ENCODE data around the gene LIM2. TPM values are rescaled to one million over a fixed set of nuclear protein-coding genes. Genes with fewer than 3 reads are reported as not detected.

The LIM2 gene
- total RNA-seq, 1 donor from 2014 or later: not detected

DNA sequence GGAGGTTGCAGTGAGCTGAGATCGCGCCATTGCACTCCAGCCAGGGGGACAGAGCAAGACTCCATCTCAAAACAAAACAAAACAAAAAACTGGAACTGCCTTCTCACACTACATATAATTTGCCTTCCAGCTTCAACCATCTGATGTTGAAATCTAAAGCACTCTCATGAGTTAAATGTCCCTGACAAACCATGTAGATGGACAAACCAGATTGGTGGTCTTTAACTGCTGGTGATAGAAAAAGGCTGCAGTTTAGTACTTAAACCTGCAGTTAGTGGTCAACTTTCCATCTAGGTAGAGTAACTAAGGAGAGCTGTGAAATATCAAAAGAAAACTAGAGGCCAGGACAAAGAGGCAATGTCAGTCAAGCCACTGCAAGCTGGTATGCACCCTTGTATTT lies 8.4 kb upstream of the LIM2 start:
- no peak overlapping the region for H3K4me3 Mint-ChIP-seq
- TF ChIP-seq, protein P1, sequence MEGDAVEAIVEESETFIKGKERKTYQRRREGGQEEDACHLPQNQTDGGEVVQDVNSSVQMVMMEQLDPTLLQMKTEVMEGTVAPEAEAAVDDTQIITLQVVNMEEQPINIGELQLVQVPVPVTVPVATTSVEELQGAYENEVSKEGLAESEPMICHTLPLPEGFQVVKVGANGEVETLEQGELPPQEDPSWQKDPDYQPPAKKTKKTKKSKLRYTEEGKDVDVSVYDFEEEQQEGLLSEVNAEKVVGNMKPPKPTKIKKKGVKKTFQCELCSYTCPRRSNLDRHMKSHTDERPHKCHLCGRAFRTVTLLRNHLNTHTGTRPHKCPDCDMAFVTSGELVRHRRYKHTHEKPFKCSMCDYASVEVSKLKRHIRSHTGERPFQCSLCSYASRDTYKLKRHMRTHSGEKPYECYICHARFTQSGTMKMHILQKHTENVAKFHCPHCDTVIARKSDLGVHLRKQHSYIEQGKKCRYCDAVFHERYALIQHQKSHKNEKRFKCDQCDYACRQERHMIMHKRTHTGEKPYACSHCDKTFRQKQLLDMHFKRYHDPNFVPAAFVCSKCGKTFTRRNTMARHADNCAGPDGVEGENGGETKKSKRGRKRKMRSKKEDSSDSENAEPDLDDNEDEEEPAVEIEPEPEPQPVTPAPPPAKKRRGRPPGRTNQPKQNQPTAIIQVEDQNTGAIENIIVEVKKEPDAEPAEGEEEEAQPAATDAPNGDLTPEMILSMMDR (IDR thresholded peaks at IDR 0.05): no peak
- no peaks in the 10 kb centered on the region for H3K27me3 Mint-ChIP-seq
- DNase-seq (no peak), ATAC-seq (ENCODE audit: low read depth) (no peak)
- no peaks in the 10 kb centered on the region for H3K36me3 Mint-ChIP-seq (ENCODE audit: low read depth)
- intact Hi-C loops (cut with micrococcal nuclease): no loop called here
- peaks cover 31% of the 10 kb centered on the region for H3K4me1 Mint-ChIP-seq
- no peaks in the 10 kb centered on the region for H3K9me3 Mint-ChIP-seq
- no peak overlapping the region for H3K27ac Mint-ChIP-seq
- ChIA-PET CTCF (interaction anchor here (0.7 to 3.0 kb wide), 9 partner anchors 12 to 261 kb away, joined by 3 to 13 read pairs (median 4); no protein-coding TSS in a partner anchor), POLR2A (interaction anchor here (1.1 to 3.8 kb wide), 5 partner anchors 21 to 56 kb away, joined by 4 to 64 read pairs (median 22); partner anchors contain the start of gene SIGLEC10)

GRCh38 chr19:51394050-51394836 lies 6.5 kb upstream of the LIM2 start:
- Mint-ChIP-seq H3K36me3 (ENCODE audit: low read depth) (no peaks in the 10 kb centered on the region), H3K9me3 (no peaks in the 10 kb centered on the region), H3K27me3 (no peaks in the 10 kb centered on the region), H3K27ac (peak overlapping the region; percentile 90), H3K4me1 (peaks cover 37% of the 10 kb centered on the region), H3K4me3 (peak overlapping the region; percentile 83)
- TF ChIP-seq, protein P1 (IDR thresholded peaks at IDR 0.05): no peak
- ATAC-seq (ENCODE audit: low read depth): peak; percentile 87
- ChIA-PET CTCF (interaction anchor here (0.8 to 3.0 kb wide), 4 partner anchors 24 to 263 kb away, joined by 3 to 13 read pairs (median 7); partner anchors contain the start of gene SIGLEC10), POLR2A (interaction anchor here (0.5 to 3.8 kb wide), 12 partner anchors 10 to 153 kb away, joined by 3 to 64 read pairs (median 4); partner anchors contain the start of genes CLDND2, ETFB and SIGLEC10)
- intact Hi-C loops (cut with micrococcal nuclease): loop anchor here (1.0 kb wide), 4 partner anchors 23 to 55 kb away; partner anchors contain the start of gene SIGLEC10
- peak; percentile 76 for DNase-seq

GRCh38 chr19:51392701-51393100 lies 4.9 kb upstream of the LIM2 start:
- H3K27me3 Mint-ChIP-seq: no peaks in the 10 kb centered on the region
- intact Hi-C loops (cut with micrococcal nuclease): no loop called here
- H3K27ac Mint-ChIP-seq: peak overlapping the region; percentile 62
- DNase-seq: no peak
- no peak for ATAC-seq (ENCODE audit: low read depth)
- TF ChIP-seq, protein P1 (IDR thresholded peaks at IDR 0.05): no peak
- no peaks in the 10 kb centered on the region for H3K9me3 Mint-ChIP-seq
- H3K4me3 Mint-ChIP-seq: no peak overlapping the region
- ChIA-PET POLR2A (interaction anchor here (0.7 kb wide), 1 partner anchor 48 kb away, joined by 3 read pairs; no protein-coding TSS in a partner anchor), CTCF (no interaction called here)
- no peaks in the 10 kb centered on the region for H3K36me3 Mint-ChIP-seq (ENCODE audit: low read depth)
- peaks cover 34% of the 10 kb centered on the region for H3K4me1 Mint-ChIP-seq

DNA sequence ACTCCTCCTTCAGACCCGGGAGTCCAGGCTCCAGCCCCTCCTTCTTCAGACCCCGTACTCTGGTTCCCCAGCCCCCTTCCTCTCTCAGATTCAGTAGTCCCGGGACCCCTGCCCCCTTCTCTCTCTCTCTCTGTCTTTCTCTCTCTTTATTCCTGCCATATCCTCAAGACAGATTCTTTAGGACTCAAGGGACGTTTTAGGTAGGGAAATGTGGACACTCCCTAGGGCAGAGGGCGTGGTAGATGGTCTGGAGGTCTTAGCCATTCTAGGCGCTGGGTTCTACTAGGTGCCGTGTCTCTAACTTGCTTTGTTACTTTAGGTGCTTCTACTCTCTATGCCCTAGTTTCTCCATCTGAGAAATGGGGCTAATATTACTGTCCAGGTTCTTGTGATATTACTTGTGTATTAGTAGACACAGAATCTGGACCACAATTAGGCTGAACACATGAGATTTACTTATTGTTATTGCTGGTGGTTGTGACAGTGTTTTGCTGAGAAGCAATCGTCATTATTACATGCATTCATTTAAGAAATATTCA lies 3.4 kb upstream of the LIM2 start:
- Mint-ChIP-seq H3K27ac (peak overlapping the region; percentile 41), H3K36me3 (ENCODE audit: low read depth) (no peaks in the 10 kb centered on the region), H3K9me3 (no peaks in the 10 kb centered on the region), H3K27me3 (no peaks in the 10 kb centered on the region), H3K4me1 (peaks cover 31% of the 10 kb centered on the region), H3K4me3 (no peak overlapping the region)
- intact Hi-C loops (cut with micrococcal nuclease): no loop called here
- CTCF ChIA-PET: no interaction called here
- ATAC-seq (ENCODE audit: low read depth): no peak
- TF ChIP-seq, protein P1 (IDR thresholded peaks at IDR 0.05): no peak
- POLR2A ChIA-PET: interaction anchor here (1.0 kb wide), 1 partner anchor 23 kb away, joined by 3 read pairs; no protein-coding TSS in a partner anchor
- DNase-seq: no peak

- no peaks in the 10 kb centered on the region for H3K9me3 Mint-ChIP-seq
- H3K4me3 Mint-ChIP-seq: no peak overlapping the region
- intact Hi-C loops (cut with micrococcal nuclease): no loop called here
- ChIA-PET POLR2A (no interaction called here), CTCF (interaction anchor here (0.6 kb wide), 1 partner anchor 47 kb away, joined by 3 read pairs; no protein-coding TSS in a partner anchor)
- H3K36me3 Mint-ChIP-seq (ENCODE audit: low read depth): no peaks in the 10 kb centered on the region
- H3K27me3 Mint-ChIP-seq: no peaks in the 10 kb centered on the region
- ATAC-seq (ENCODE audit: low read depth) (no peak), DNase-seq (no peak)
- TF ChIP-seq, protein P1 (IDR thresholded peaks at IDR 0.05): no peak
- H3K27ac Mint-ChIP-seq: no peak overlapping the region
- H3K4me1 Mint-ChIP-seq: peaks cover 14% of the 10 kb centered on the region
Observed at GRCh38 chr19:51389143-51389542, 1.4 kb upstream of the LIM2 start.

Measured in activated B cell treated with CpG ODN at 0.5 μM for 24 hours (primary cell).